K562 (cell line): ENCODE data around the gene CYS1. TPM values are rescaled to one million over a fixed set of nuclear protein-coding genes. Genes with fewer than 3 reads are reported as not detected.
A peak's percentile ranks its signal among the peaks of the same experiment; 100 is the strongest.

ENCODE experiments used
- ARNT ChIP-seq, 2 experiments: fragments of 450-650 bp; IDR thresholded peaks; 2 replicates each; pipeline ENCODE4 v1.6.1; 2016; ENCODE audit warnings: mild to moderate bottlenecking in 1 of 2
- BDP1 ChIP-seq: IDR thresholded peaks from 3 replicates; pipeline ENCODE4 v1.6.1; 2011; ENCODE audit not compliant: insufficient read length, insufficient read depth
- CBX3 ChIP-seq, 2 experiments: IDR thresholded peaks; 1 replicate in 1 of 2; 2 replicates in 1 of 2; pipeline ENCODE4 v1.6.1; 2012; ENCODE audit warnings: inconsistent platforms in 2 of 2, low read length in 2 of 2, borderline replicate concordance in 1 of 2, control low read depth in 1 of 2
- CEBPZ ChIP-seq: fragments of 150-350 bp; IDR thresholded peaks from 2 replicates; pipeline ENCODE4 v1.6.1; 2014; ENCODE audit warnings: low read depth, mild to moderate bottlenecking, low read length, borderline replicate concordance
- CGGBP1 ChIP-seq: fragments of 250-450 bp; sonication (Bioruptor Pico); IDR thresholded peaks from 2 replicates; pipeline ENCODE4 v1.9.0; 2021; ENCODE audit warnings: mild to moderate bottlenecking
- FOXA3 ChIP-seq, 2 experiments: fragments of 450-650 bp in 1 of 2; sonication (generic) in 1 of 2; formaldehyde crosslinking; IDR thresholded peaks in 1 of 2; conservative IDR thresholded peaks in 1 of 2; 2 replicates each; pipeline versions ENCODE4 v1.4.0 to v1.8.0; 2020 to 2022; ENCODE audit warnings: mild to moderate bottlenecking in 2 of 2, missing genetic modification reagents in 1 of 2
- FOXJ3 ChIP-seq: sonication (generic); formaldehyde crosslinking; IDR thresholded peaks from 2 replicates; pipeline ENCODE4 v1.4.0; 2020; ENCODE audit warnings: mild to moderate bottlenecking, missing genetic modification reagents
- GABPB2 ChIP-seq: fragments of 250-450 bp; sonication (Bioruptor Pico); conservative IDR thresholded peaks from 2 replicates; pipeline ENCODE4 v1.5.1; 2021; ENCODE audit warnings: mild to moderate bottlenecking
- LEF1 ChIP-seq: fragments of 450-650 bp; IDR thresholded peaks from 2 replicates; pipeline ENCODE4 v1.6.1; 2016; ENCODE audit warnings: mild to moderate bottlenecking
- POLR2AphosphoS5 ChIP-seq: IDR thresholded peaks from 2 replicates; pipeline ENCODE4 v1.6.1; 2011; ENCODE audit warnings: mild to moderate bottlenecking, low read depth, low read length, moderate library complexity; ENCODE audit not compliant: control insufficient read depth, insufficient read depth
- POLR2H ChIP-seq: IDR thresholded peaks from 2 replicates; pipeline ENCODE4 v1.6.1; 2016; ENCODE audit warnings: missing genetic modification characterization, low read depth, mild to moderate bottlenecking, control low read depth, missing compliant biosample characterization, moderate library complexity
- RFX1 ChIP-seq: fragments of 450-650 bp; IDR thresholded peaks from 2 replicates; pipeline ENCODE4 v1.6.1; 2016; ENCODE audit warnings: mild to moderate bottlenecking, moderate library complexity
- SETDB1 ChIP-seq: IDR thresholded peaks from one replicate; pipeline ENCODE4 v1.6.1; 2012; ENCODE audit warnings: low read length, control low read depth, inconsistent platforms
- SMARCA4 ChIP-seq: fragments of 450-650 bp; IDR thresholded peaks from 2 replicates; pipeline ENCODE4 v1.6.1; 2016
- SMARCE1 ChIP-seq: fragments of 450-650 bp; IDR thresholded peaks from 2 replicates; pipeline ENCODE4 v1.7.1; 2016; ENCODE audit warnings: mild to moderate bottlenecking
- TEAD4 ChIP-seq, 2 experiments: sonication (generic) in 1 of 2; formaldehyde crosslinking in 1 of 2; IDR thresholded peaks; 2 replicates each; pipeline versions ENCODE4 v1.6.1 to v1.8.0; 2012 to 2022; ENCODE audit warnings: borderline replicate concordance in 1 of 2, inconsistent platforms in 1 of 2, low read length in 1 of 2, mild to moderate bottlenecking in 1 of 2, missing genetic modification reagents in 1 of 2
- XRCC5 ChIP-seq: fragments of 200-400 bp; formaldehyde crosslinking; IDR thresholded peaks from 2 replicates; pipeline ENCODE4 v1.6.1; 2017; ENCODE audit warnings: low read depth, mild to moderate bottlenecking, low read length
- ZFX ChIP-seq: sonication (generic); formaldehyde crosslinking; IDR thresholded peaks from 2 replicates; pipeline ENCODE4 v1.8.0; 2022; ENCODE audit warnings: mild to moderate bottlenecking, missing genetic modification reagents, moderate library complexity
- ZNF12 ChIP-seq: sonication (generic); formaldehyde crosslinking; IDR thresholded peaks from 2 replicates; pipeline ENCODE4 v1.4.0; 2020; ENCODE audit warnings: mild to moderate bottlenecking, missing genetic modification reagents
- ZNF133 ChIP-seq: fragments of 250-450 bp; sonication (Bioruptor Pico); IDR thresholded peaks from 2 replicates; pipeline ENCODE4 v1.4.0; 2020; ENCODE audit warnings: mild to moderate bottlenecking
- ZNF212 ChIP-seq: fragments of 450-650 bp; formaldehyde crosslinking; IDR thresholded peaks from 2 replicates; pipeline ENCODE4 v1.4.0; 2020; ENCODE audit warnings: mild to moderate bottlenecking
- ZNF280B ChIP-seq: fragments of 250-450 bp; sonication (Bioruptor Pico); IDR thresholded peaks from 2 replicates; pipeline ENCODE4 v1.5.1; 2021; ENCODE audit warnings: mild to moderate bottlenecking
- ZNF347 ChIP-seq: fragments of 450-650 bp; formaldehyde crosslinking; IDR thresholded peaks from 2 replicates; pipeline ENCODE4 v1.4.0; 2020; ENCODE audit warnings: low read depth, mild to moderate bottlenecking, moderate library complexity
- ZNF384 ChIP-seq: IDR thresholded peaks from 2 replicates; pipeline ENCODE4 v1.6.1; 2012; ENCODE audit warnings: low read depth, low read length, improper control_type of control experiment
- polyA plus RNA-seq, 8 experiments: library from polyadenylated mRNA; depleted of rRNA in 4 of 8; stranded (reverse) in 5 of 8; unstranded in 3 of 8; fragments of >200 nt; fragmentation: Nextera tagmentation in 2 of 8; fragmentation: Illumina TruSeq in 1 of 8; extraction: Ambion mirVana in 2 of 8; extraction: Trizol in 1 of 8; gene quantifications; 2 replicates each; pipeline versions ENCODE4 v1.2.1 to v1.2.3, GENCODE V29; 2011 to 2014; ENCODE audit warnings: inconsistent platforms in 1 of 8, missing spikeins in 1 of 8
- total RNA-seq, 7 experiments: library from RNA; depleted of rRNA in 6 of 7; stranded (reverse); fragments of >200 nt in 6 of 7; fragmentation: Illumina TruSeq in 2 of 7; extraction: Trizol in 2 of 7; gene quantifications; 2 replicates each; pipeline versions ENCODE4 v1.2.1 to v1.2.3, GENCODE V29; 2011 to 2021; ENCODE audit warnings: low replicate concordance in 1 of 7

CYS1 gene
- total and polyA plus RNA-seq, 9 of the 15 experiments (the other 6 are each of a cell fraction or from before 2014, with no cell fraction given) = 0.11 to 0.13 TPM; not detected in 7

GRCh38 chr2:10124538-10125045 lies 44.4 kb upstream of the CYS1 start (continued):
- TF ChIP-seq POLR2H (tag) = peak; percentile 46
- no peak for TF ChIP-seq SETDB1
- no peak for TF ChIP-seq ZNF133 (CRISPR knock-in tag)
- peak; percentile 81 for TF ChIP-seq RFX1
- no peak for TF ChIP-seq ZNF280B (CRISPR knock-in tag)
- TF ChIP-seq CGGBP1 (CRISPR knock-in tag) = no peak
- no peak for TF ChIP-seq CEBPZ
- no peak for TF ChIP-seq GABPB2
- TF ChIP-seq FOXA3 (CRISPR knock-in tag; conservative IDR thresholded peaks at IDR 0.05 in 1 of 2, IDR thresholded peaks at IDR 0.05 in 1 of 2) = no peak
- no peak for TF ChIP-seq XRCC5
- TF ChIP-seq SMARCE1 = 0 out of 2 replicates have a peak, but pooled peaks have one; percentile 3
- no peak for TF ChIP-seq ZFX (CRISPR knock-in tag)
- TF ChIP-seq SMARCA4 = no peak
- peak in 1 of 2 experiments; percentile 21; a peak in 1 of 3 replicates for TF ChIP-seq CBX3 (IDR thresholded peaks at IDR 0.05; ENCODE audit: borderline replicate concordance in 1 of 2, low read length in 2 of 2)
- no peak for TF ChIP-seq ZNF212 (CRISPR knock-in tag)
- no peak for TF ChIP-seq ZNF384
- 0 out of 4 replicates have a peak, but pooled peaks of 1 of the 2 experiments have one; percentile 38 for TF ChIP-seq ARNT (IDR thresholded peaks at IDR 0.05)
- peak; percentile 42 for TF ChIP-seq FOXJ3 (CRISPR knock-in tag)
- TF ChIP-seq TEAD4 (IDR thresholded peaks at IDR 0.05; ENCODE audit: low read length) = peak; percentile 17; the same call in 1 of the 2 replicates
- TF ChIP-seq TEAD4 (CRISPR knock-in tag; IDR thresholded peaks at IDR 0.05; ENCODE audit: borderline replicate concordance) = no peak
- TF ChIP-seq BDP1 = no peak
- 0 out of 2 replicates have a peak, but pooled peaks have one; percentile 25 for TF ChIP-seq POLR2AphosphoS5
- no peak for TF ChIP-seq ZNF347 (CRISPR knock-in tag)
- TF ChIP-seq LEF1 = peak; percentile 53; the same call in 1 of the 2 replicates
- TF ChIP-seq ZNF12 (CRISPR knock-in tag) = no peak
